GM21576 (cell line): Measurements from ENCODE around the gene JAK3.
"Not testable (repeated sequence)": the region's sequence is repeated elsewhere in the genome, so short reads cannot be mapped to it uniquely, and the experiment has no call there.

ENCODE experiments used
- ATAC-seq: cut with Tn5 transposase; IDR thresholded peaks from one replicate; pipeline ENCODE4 v1.9.1; 2021; ENCODE audit warnings: mild to moderate bottlenecking, moderate library complexity; ENCODE audit not compliant: unreplicated experiment

JAK3 gene

DNA sequence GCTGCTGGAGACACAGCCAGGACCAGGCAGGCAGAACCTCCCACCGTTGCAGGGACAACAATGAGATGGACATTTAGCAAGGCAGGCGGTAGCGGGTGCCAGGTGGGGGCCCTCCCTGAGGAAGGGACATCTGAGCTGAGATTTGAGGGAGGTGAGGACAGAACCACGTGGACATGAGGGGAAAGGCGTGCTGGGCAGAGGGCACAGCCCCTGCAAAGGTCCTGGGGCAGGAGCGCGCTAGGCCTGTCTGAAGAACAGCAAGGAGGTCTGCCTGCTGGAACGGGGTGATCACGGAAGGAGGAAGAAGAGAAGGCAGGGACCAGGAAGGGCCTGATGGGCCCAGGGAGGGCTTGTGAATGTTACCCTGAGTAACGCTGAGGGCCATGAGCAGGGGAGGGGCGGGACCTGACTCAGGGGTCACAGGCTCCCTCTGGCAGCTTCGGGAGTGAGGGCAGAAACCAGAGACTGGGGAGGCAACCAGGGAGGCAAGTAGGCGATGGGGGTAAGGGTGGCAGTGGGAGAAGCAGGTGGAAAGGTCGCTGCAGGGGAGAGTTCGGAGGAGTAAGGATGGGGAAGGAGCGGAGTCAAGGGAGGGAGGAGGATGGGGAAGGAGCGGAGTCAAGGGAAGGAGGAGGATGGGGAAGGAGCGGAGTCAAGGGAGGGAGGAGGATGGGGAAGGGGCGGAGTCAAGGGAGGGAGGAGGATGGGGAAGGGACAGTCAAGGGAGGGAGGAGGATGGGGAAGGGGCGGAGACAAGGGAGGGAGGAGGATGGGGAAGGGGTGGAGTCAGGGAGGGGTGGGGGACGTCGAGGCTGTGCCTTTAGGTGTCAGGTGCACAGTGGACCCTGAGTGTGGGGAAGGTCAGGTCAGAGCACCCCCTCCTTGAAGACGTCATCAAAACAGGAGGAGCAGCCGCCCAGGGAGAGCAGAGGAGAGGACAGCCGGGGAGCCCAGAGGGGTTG is 68.5 kb downstream of the JAK3 start:
- no peak for ATAC-seq

DNA sequence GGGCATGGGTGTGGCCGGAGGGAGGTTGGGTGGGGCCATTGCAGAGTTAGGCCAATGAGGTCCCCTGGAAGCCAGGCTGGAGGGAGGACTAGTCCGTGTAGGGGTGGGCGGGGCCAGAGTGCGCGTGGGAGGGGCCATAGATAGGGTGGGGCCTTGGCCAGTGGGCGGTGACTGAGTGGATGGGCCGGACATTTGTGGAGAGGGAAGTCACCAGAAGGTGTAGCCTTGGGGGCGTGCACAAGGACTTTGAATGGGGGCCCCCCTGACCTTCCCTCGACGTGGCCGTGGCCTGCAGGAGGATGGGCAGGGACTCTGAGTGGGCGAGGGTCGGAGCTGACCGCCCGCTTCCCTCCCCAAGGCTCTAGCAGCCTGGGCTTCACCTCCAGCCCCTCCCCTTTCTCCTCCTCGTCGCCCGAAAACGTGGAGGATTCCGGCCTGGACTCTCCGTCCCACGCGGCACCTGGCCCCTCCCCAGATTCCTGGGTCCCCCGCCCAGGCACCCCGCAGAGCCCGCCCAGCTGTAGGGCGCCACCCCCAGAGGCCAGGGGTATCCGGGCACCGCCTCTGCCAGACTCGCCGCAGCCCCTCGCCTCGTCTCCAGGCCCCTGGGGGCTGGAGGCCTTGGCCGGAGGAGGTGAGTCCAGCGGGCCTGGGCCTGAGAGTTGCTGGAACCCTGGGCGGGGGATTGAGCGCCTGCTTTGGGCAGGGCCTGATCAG is 69.4 kb downstream of the JAK3 start:
- no peak for ATAC-seq

DNA sequence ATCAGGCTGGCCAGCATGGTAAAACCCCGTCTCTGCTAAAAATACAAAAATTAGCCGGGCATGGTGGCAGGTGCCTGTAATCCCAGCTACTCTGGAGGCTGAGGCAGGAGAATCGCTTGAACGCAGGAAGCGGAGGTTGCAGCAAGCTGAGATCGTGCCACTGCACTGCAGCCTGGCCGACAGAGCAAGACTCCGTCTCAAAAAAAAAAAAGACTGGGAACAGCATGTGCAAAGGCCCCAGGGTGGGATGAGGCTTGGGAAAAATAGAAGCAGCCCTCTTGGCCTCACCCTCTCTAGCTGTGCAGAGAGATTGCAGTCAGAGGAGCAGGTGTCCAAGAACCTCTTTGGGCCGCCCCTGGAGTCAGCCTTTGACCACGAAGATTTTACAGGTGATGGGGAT is 69.9 kb downstream of the JAK3 start:
- ATAC-seq: not testable (repeated sequence)

DNA sequence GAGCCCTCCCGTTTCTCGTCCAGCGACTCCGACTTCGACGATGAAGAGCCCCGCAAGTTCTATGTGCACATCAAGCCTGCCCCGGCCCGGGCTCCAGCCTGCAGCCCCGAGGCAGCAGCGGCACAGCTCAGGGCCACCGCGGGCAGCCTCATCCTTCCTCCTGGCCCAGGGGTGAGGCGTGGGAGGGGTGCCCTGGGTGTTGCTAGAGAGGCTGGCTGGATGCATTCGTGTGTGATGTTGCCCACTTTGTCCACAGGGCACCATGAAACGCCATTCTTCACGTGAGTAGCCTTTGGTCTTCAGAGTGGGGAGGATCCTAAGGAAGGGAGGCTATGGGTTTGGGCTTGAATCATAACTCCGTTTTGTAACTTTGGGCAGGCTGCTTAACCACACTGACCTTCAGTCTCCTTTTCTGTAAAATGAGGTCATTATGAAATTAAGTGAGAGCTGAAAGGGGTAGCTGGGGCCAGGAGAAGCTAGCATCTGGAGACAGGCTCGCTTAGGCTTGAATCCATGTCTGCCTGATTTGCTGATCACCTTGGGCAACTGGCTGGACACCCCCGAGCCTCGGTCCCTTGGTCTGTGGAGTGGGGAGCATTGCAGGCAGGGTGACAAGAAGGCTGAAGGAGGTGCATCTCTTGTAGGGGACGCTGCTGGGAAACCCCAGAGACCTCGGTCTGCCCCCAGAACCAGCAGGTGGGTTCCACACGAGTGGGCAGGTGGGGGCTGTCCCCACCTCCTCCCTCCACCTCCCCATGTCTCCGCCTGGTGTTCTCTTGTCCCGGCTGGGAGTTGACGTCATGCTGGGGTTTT is 71.6 kb downstream of the JAK3 start:
- peak; percentile 53 for ATAC-seq

DNA sequence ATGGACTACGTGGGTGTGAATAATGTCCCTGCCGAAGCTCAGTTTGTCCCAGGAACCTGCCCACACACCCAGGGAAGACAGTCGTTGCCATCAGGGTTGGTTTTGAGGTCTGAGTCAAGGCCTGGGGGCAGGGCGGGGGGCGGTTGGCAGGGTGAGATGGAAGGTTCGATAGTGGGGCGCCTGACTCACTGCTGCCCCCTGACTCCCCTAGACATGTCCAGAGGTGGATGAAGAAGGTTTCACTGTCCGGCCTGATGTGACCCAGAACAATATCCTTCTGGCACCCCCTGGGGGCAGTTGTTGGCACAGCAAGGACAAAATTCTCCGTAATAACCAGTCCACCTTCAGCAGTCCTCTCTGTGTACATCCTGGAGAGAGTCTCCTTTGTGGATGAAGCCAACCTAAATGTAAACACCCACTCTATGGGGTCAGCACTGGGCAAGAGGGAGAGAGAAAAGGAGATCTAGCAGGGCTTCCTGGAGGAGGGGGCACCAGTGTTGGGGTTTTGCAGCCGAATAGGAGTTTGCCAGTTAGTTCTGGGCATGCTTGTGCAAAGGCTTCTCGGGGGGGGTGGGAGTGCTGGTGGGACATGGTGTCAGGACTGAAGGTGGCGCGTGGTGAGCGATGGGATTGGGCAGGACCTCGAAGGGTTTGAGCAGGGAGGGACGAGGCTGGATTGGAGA is 72.4 kb downstream of the JAK3 start:
- ATAC-seq: no peak
